Activated CD8-positive, alpha-beta memory T cell treated with anti-CD3 and anti-CD28 coated beads for 48 hours (primary cell): Measurements from ENCODE around the gene TAS2R40.
"Not testable (repeated sequence)": the region's sequence is repeated elsewhere in the genome, so short reads cannot be mapped to it uniquely, and the experiment has no call there.

Source experiments
- DNase-seq, 3 experiments: peaks; one replicate each; pipeline ENCODE4 v3.0.0-alpha.2; 2020; ENCODE audit warnings: low read depth in 2 of 3, low spot score in 2 of 3

The TAS2R40 gene

DNA sequence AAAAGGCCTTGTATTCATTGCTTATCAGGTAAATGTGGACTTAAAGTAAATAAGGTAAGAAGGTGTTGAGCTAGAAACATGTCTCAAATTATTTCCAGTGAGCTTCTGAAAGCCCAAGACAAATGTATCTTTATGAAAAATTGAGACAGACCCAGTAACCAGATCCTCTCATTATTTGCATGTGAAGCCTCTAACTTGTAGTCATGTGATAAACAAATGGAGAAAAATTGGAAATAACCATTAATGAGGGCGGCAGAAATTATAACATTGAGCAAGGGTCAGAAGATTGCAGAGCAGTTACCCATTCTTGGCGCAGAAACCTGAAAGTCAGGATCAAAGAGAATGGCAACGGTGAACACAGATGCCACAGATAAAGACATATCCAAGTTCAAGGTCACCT is at the start of gene TAS2R40:
TAS2R40 (plus strand) TSS at position 301 of the 400 bp plus-strand sequence; CDS start at position 343, 42 bp downstream.
- DNase-seq = no peak

DNA sequence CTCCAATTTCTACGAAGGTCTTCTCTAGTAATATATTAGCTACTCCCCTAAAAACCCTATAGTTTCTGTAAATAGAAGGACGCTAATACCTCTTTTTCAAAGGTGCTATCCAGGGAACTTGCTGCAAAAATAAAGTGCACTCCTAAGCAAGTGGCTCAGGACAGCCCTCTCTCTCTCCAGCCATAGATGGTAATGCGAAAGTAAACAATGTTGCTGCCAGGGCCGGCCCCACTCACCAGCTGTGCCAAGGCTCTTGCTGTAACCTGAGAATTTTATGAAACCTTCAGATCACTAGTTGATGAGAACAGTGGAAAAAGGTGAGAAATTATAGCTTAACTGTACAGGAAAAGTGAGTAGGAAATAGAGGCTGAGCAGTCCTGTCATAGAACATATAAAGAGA is 49.5 kb upstream of the TAS2R40 start:
- DNase-seq = no peak

DNA sequence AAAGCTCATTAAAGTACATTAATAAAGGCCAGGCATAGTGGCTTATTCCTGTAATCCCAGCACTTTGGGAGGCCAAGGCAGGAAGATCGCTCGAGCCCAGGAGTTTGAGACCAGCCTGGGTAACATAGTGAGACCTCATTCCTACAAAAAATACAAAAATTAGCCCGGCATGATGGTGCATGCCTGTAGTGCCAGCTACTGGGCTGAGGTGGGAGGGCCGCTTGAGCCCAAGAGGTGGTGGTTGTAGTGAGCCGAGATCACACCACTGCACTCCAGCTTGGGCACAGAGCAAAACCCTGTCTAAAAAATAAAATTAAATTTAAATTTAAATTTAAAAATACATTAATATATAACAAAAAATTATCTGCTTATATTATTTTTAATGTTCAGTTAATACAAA is 45.7 kb upstream of the TAS2R40 start:
- no peak for DNase-seq

DNA sequence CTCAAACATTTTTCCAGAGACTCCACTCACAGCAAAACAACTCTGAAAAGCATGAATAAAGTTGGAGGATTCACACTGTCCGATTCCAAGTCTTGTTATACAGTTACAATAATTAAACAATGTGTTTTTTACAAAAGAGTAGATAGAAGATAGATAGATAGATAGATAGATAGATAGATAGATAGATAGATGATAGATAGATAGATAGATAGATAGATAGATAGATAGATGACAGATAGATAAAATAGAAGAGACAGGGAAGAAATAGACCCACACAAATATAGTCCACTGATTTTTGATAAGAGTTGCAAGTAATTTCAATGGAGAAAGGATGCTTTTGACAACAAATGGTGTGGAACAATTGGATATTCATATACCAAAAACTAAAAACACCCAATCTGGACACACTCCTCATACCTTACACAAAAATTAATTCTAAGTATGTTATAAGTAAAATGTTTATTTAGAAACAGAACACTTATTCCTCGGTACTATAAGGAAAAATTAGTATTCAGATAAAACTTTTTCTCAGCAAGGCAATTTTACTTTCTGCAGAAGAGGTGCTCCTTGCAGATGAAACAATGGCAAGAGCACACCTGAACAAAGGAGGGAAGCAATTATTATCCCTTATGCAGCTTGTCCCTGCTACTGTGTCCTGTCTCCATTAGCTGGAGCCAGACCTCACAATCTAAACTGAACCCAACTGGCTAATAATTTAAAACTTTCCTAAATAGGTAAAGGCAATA is 44.3 kb upstream of the TAS2R40 start:
- no peak for DNase-seq

DNA sequence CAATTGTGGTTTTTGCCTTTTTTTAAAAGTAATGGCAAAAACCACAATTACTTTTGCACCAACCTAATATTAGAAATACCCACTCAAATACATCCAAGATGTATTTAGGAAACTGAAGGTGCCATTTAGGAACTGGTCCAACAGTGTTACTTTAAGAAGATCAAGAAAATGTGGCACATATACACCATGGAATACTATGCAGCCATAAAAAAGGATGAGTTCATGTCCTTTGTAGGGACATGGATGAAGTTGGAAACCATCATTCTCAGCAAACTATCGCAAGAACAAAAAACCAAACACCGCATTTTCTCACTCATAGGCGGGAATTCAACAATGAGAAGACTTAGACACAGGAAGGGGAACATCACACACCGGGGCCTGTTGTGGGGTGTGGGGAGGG is 41.1 kb upstream of the TAS2R40 start:
- not testable (repeated sequence) for DNase-seq

DNA sequence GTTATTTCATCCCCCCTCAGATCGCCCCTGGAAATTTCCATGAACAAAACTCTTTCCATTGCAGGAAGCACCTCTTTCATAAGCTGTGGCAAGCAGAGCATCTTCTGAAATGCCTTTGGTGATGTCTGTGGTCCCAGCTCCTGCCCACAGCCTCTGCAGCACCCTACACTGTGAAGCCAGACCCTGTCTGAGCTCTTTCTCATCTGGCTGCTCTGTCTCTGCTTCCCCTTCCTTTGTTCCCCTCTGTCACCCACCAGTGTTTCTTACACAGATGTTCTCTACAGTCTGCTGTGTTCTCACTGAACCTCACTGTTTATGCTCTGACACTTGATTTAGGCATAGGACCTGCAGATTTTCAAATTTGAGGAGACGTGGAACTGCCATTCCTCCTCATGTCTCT is 40.5 kb upstream of the TAS2R40 start:
- no peak for DNase-seq

DNA sequence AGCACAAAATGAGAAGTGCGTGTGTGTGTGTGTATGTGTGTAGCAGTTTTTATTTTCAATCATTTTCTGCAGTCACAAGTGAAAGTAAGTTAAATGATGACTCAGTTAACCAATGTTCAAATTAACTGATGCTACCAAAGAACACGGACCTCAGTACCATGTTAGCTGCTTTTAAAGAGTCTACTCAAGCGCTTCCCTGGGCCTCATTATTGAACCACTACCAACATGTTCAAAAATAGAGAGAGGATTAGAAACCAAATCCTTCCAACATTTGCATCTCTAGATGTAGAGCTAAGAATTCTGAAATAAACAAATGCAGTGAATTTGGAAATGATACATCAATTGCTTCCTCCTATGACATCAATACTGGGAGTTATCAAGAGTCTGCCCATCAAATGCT is 38.8 kb upstream of the TAS2R40 start, which contains the start of gene TAS2R39:
TAS2R39 (plus strand) TSS at position 396 of the 400 bp plus-strand sequence; CDS start at position 396, 0 bp downstream.
- no peak for DNase-seq

DNA sequence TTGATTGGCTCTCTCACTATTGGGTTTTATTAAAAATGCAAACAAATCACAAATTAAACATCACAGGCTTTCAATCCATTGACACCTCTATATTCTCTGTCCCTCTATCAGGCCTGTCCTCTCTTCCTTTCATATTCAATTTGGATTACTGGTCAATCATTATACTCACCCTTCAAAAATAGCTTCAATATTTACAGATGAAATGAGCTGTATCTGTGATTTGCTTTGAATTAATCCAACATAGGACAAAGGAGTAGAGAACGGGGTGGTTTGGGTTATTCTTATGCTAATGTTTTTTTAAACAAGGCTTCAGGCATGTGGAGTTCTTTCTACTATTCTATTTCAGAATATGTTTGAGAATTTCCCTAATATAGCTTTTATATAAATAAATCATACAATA is 36.3 kb upstream of the TAS2R40 start:
- no peak for DNase-seq

DNA sequence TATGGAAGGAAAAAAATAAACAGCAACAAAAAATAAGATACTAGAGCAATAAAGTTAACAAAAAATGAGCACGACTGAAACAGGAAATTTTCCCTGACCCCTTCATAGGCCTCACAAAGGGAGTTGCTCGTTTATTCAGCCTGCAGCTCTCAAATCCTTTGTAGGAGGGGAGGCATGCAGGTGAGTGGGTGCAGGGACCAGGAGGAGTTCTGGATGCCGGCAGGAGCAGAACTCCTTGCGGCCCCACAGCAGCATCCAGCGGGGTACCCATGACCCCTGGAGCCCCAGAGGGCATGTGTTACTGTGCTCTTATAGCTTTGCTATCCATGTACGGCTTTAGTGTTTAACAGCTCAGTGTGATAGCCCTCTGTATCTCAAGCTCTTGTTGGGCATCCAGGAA is 32.8 kb upstream of the TAS2R40 start:
- DNase-seq = no peak

DNA sequence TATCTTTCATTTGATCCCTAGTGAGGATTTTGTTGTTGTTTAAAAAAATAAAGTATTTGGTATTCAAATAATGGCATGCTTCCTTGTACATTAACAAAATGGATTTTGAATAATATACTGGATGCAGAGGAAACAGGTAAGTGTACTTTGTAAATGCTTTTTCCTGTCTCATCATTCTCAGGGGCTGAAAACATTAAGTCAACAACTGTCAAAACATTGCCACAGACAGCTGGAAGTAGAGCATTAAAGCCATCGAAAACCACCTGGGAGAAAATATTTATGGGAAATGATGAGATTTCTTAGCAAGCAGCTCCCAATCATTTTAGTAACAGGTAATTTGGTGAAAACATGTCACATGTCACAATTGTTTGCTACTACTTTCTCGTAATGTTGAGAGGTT is 28.0 kb upstream of the TAS2R40 start:
- no peak for DNase-seq

DNA sequence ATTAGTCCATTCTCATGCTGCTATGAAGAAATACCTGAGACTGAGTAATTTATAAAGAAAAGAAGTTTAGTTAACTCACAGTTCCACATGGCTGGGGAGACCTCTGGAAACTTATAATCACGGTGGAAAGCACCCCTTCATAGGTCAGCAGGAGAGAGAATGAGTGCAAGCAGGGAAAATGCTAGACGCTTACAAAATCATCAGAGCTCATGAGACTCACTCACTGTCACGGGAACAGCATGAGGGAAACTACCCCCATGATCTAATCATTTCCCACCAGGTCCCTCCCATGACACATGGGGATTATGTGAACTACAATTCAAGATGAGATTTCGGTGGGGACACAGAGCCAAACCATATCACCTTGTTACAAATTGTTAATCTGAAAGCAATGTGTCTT is 22.8 kb upstream of the TAS2R40 start:
- DNase-seq = no peak

DNA sequence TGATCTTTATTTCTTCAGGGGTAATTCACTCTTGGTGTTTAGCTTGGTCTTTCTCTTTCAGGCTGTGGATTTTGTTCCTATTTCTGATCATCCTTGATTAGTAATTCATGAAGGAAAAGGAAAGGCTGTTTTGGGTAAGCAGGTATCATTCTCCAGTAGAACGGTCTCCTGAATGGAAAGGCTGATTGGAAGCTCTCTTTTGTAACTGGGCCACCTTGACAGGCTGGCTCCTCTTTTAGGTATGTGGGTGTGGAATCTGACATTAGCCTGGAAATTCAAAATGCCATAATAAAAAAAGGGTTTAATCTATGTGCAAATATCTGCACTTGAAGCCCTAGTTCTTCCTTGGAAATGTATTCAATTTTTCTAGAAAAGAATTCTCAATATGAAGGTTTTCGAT is 19.7 kb upstream of the TAS2R40 start:
- no peak for DNase-seq

DNA sequence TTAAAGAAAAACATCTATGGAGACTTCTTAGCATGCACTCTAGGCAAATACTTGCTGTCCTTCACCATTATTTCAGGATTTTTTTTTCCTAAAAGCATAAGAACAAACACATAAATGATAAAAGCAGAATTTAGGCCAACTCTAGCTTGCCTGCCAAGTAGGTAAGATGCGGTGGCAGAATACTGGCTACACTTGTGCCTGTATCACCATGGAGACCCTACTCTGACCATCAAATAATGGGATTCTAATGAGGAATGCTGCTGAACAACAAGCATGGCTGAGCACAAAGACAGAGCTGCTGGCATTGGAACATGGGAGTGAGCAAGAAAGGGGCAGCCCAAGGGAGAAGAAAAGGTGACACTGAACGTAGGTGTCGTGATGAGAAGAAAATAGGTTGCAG is 18.5 kb upstream of the TAS2R40 start:
- DNase-seq = no peak

DNA sequence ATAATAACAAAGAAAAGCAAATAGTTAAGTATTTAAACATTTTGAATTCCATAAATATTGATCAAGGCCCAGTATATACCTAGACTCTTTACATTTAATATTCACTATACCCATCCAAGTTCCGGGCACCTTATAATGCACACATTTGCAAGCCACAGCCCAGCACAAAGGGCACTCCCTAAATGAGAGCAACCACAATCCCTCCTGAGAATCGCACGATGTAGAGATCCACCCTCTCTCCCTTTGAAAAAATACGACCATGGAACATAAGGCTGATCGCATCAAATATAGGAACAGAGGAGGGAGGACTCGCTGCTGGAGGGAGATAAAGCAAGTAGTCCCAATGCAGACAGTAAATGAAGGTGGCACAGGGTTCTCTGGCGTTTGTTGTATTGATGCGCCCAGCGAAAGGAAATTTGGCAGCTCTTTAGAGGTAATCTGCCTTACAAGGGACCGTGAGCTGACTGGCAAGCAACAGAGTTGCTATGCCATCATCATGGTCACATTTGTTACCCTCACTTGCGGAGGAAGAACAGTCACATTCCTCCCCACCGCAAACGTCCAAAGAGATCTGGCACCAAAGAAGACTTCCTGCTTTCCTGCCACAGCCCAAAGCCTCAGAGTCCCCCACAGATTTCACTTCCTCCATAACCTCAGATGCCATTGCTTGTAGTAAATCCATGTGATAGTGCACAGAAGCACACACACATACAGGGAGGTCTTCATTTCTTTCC is 16.1 kb upstream of the TAS2R40 start:
- DNase-seq = no peak

DNA sequence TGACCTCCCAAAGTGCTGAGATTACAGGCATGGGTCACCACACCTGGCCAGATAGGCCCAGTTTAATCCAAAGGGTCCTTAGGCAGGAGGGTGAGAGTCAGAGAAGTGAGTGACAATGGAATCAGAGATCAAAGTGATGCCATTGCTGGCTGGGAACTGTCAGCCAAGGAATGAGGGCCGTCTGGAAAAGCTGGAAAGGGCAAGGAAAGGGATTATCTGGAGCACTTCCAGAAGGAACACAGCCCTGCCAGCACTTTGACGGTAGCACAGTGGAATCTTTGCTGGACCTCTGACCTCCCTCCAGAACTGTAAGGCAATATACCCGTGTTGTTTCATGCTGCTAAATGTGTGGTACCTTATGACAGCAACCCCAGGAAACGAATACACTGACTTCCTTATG is 11.3 kb upstream of the TAS2R40 start:
- DNase-seq = no peak

DNA sequence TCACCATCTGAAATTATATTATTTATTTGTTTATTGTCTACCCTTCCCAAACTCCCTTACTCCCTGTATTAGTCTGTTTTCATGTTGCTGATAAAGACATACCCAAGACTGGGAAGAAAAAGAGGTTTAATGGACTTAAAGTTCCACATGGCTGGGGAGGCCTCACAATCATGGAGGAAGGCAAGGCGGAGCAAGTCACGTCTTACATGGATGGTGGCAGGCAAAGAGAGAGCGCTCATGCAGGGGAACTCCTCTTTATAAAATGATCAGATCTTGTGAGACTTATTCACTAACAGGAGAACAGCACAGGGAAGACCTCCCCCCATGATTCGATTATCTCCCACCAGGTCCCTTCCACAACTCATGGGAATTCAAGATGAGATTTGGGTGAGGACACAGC is 8.4 kb upstream of the TAS2R40 start:
- DNase-seq = not testable (repeated sequence)

DNA sequence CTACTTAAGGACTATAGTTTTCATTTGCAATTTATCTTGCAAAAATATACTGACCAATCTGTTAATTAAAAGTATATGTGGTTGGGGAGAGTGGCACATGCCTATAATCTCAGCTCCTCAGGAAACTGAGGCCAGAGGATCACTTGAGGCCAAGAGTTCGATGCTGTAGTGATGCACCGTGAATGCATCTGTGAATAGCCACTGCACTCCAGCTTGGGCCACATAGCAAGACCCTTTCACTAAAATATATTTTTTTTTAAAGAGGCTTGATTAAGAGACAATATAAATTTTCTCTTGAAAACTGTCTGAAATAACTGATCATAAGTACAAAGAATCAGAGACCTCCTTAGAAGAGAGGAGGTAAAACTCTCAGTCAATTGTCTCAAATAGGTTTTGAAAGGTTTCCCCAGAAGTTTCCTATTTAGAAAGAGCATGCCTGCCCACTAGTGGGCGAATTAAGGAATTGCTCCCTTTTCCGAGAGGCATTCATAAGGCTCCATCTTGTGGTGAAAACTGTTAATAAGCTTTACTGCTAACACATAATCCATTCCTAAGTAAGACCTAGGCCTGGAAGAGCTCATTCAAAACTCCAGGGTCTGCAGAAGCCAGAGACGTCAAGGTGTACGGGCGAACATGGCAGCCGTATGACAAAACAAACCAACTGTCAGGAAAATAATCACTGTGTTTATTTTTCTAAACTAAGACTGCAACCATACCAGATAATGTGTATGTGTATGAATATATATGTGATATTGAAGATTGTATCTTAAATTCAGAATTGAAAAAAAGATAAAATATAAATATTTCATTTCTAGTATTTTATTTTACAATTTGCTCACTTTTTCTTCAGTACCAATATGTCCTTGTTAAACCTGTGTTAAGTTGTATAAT is 6.8 kb upstream of the TAS2R40 start:
- peak in 1 of 3 experiments; percentile 22 for DNase-seq

DNA sequence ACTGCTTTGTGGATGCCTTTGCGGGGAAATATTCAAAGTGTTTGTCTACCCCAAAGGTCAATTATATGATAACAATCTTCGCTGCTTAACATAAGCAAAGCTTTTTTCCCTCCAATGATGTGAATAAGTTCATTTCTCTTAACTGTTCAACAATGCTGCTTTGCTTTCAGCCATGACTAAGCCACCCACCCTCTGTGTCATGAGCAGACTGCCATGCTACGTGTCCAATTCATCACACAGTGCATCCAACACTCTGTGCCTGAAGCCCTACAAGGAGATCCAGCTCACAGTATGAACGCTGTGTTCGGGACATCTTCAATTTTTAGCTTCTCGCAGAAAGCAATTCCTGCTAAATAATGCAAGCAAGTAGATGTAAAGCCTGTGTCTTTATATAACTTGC is 5.7 kb upstream of the TAS2R40 start:
- no peak for DNase-seq

DNA sequence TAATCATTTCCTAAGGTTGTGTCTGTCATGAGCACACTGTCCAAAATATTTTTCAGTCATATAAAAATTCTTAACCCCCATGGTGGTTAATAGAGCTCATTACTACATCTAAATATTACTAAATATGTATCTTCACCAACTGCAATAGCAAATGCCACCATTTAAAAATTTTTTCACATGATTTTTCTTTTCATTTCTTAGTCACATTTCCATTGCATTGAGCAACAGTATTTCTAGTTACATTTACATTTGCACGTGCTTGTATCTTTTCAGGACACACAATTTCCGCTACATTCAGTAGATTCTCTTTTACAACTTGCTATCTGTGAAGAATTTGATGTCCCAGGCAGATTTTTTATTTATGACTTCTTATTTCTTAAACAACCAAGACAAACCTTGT is 5.2 kb upstream of the TAS2R40 start:
- DNase-seq = no peak

DNA sequence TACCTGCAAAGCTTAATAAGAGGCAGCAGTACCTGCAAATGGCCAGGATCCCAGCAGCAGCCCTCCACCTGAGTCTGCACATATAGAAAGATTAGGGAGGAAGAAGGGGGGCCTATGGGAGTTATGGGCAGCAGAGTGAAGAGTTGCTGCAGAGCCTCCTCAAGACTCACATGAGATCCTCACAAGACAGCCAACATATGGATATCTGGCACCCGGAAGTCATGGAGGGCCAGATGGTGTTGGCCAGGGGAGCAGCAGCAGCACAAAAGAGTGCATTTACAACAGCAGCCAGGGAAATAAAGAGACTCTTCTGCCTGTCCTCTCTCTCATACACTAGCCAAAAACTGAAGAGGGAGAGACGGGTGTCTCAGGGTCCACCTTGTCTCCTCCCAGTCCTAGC is 4.0 kb upstream of the TAS2R40 start:
- DNase-seq = no peak

DNA sequence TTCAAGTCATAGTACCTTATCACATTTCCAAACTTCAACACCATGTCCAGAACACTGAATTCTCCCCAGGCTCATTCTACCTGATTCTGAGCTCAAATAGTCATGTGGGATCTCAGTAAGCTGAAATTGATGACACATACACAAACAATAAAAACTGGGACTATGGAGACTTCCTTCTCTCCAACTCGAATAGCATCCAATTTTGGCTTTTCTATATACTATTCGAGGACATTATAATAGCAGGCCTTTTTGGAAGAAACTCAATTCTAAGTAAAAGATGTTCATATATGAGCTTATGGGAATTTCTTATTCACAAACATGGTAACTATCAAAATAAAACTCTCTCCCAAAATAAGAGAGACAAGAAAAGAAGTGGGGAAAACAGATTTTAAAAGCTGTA is 551 bp upstream of the TAS2R40 start:
- DNase-seq = no peak

DNA sequence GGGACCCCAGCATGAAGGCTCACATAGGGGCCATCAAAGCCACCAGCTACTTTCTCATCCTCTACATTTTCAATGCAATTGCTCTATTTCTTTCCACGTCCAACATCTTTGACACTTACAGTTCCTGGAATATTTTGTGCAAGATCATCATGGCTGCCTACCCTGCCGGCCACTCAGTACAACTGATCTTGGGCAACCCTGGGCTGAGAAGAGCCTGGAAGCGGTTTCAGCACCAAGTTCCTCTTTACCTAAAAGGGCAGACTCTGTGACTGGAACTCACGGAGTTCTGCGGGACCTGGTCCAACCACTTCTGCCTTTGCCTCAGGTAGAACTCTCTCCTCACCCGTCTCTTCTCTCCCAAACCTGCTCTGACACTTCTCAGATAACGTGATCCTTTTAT is 945 bp downstream of the TAS2R40 start:
- DNase-seq = no peak
